Heart right ventricle (tissue), 16 donors: ENCODE data around the gene MARCHF11. TPM values are rescaled to one million over a fixed set of nuclear protein-coding genes. Genes with fewer than 3 reads are reported as not detected.

Experiments
- ATAC-seq, 8 donors: fragments of 200-7000 bp; cut with Tn5 transposase; one replicate each; pipeline ENCODE4 v1.9.1; 2020; ENCODE audit warnings: mild to moderate bottlenecking in 8 of 8, moderate library complexity in 8 of 8, moderate number of reproducible peaks in 1 of 8
- DNase-seq, 2 donors: peaks; one replicate each; pipeline ENCODE4 v3.0.0-alpha.2; 2020
- H3K27ac ChIP-seq, 10 donors: fragments of 200-600 bp; sonication (generic) in 2 of 10; one replicate each; pipeline versions ENCODE4 v1.5.0 to v1.8.0; 2020 to 2022; ENCODE audit warnings: mild to moderate bottlenecking in 3 of 10
- H3K27me3 ChIP-seq, 7 donors: fragments of 200-600 bp; one replicate each; pipeline ENCODE4 v1.8.0; 2021 to 2022; ENCODE audit warnings: mild to moderate bottlenecking in 2 of 7
- H3K36me3 ChIP-seq, 9 donors: fragments of 200-600 bp; sonication (generic) in 1 of 9; one replicate each; pipeline versions ENCODE4 v1.5.0 to v1.8.0; 2020 to 2022; ENCODE audit warnings: mild to moderate bottlenecking in 2 of 9
- H3K4me1 ChIP-seq, 9 donors: fragments of 200-600 bp; sonication (generic) in 1 of 9; one replicate each; pipeline versions ENCODE4 v1.5.0 to v1.8.0; 2020 to 2022; ENCODE audit warnings: mild to moderate bottlenecking in 4 of 9
- H3K4me3 ChIP-seq, 10 donors: fragments of 200-600 bp; sonication (generic) in 2 of 10; one replicate each; pipeline versions ENCODE4 v1.5.0 to v1.8.0; 2020 to 2022; ENCODE audit warnings: mild to moderate bottlenecking in 7 of 10, moderate library complexity in 2 of 10
- H3K9me3 ChIP-seq, 11 donors: fragments of 200-600 bp in 10 of 11; sonication (generic) in 2 of 11; one replicate each; pipeline versions ENCODE4 v1.5.0 to v1.8.0; 2013 to 2022; ENCODE audit warnings: mild to moderate bottlenecking in 2 of 11, control low read depth in 1 of 11, moderate library complexity in 1 of 11
- CTCF ChIP-seq, 9 donors: fragments of 200-600 bp; sonication (generic) in 2 of 9; IDR thresholded peaks; one replicate each; pipeline versions ENCODE4 v1.5.0 to v1.8.0; 2021 to 2022; ENCODE audit warnings: antibody characterized with exemption in 9 of 9, mild to moderate bottlenecking in 5 of 9, moderate library complexity in 1 of 9
- WGBS, 2 donors: extraction: QIAGEN DNeasy Blood & Tissue Kit; methylation state at CpG; one replicate each; pipeline ENCODE4 v1.1.7; 2013; ENCODE audit warnings: inconsistent platforms in 1 of 2; 5-methylcytosine and 5-hydroxymethylcytosine counted together
- intact Hi-C, 10 donors: fragments of 100-400 bp; cut with DNase I; formaldehyde crosslinking; loops; one replicate each; pipeline versions ENCODE4 v1.11.1 to v1.14.2; 2022
- polyA plus RNA-seq, 2 donors: library from polyadenylated mRNA; stranded (reverse); fragments of 200-250 nt; gene quantifications; one replicate each; pipeline ENCODE4 v1.2.3, GENCODE V29; 2013
- total RNA-seq, 10 donors: library from RNA; stranded (reverse); fragmentation: NEBNext Ultra II Directional in 3 of 10; extraction: Animal tissue kit (Norgen Biotek cat#: 25700) in 3 of 10; gene quantifications; one replicate each; pipeline versions ENCODE4 v1.2.1 to v1.2.4, GENCODE V29; 2021 to 2023
- donor health status: Arrhythmogenic right ventricular cardiomyopathy.
- donor health status: ischemic (EF 13 %, LVEDD 7.1; RV severe dilation, severe dysfunction).
- donor health status: healthy with polysubstance abuse.
- donor health status: DM: no; HTN: yes; CAD: no.
- donor health status: DM: no; HTN: no; CAD: no.
- donor health status: ischemic (EF 25% LVEDD 6.9; RV normal size, moderate dysfunction).
- donor health status: ischemic (EF 25% LVEDD 5.7; RV mildly dilated, moderate dysfunction).
- donor health status: healthy.
- donor health status: DM: yes; HTN: yes; CAD: no.
- donor health status: Ischemic cardiomyopathy.
- donor health status: ischemic (EF 35%, LVEDD 5.7; RV mildly dilated, moderate dysfunction).
- donor health status: nonischemic (EF 11% LVEDD 7.7; RV severe dilation, severe dysfunction).
- donor health status: DM: yes; HTN: yes; CAD: no.
- donor health status: PGD.
- donor health status: ischemic (EF 29% LVEDD 5.4; RV normal size, mild dysfunction).
- donor health status: nonischemic (EF 23%, LVEDD 6.1; RV moderate dilation, normal function).

Gene MARCHF11
- total and polyA plus RNA-seq, 12 donors = 0.58 to 7.9 (median 3.5) TPM

DNA sequence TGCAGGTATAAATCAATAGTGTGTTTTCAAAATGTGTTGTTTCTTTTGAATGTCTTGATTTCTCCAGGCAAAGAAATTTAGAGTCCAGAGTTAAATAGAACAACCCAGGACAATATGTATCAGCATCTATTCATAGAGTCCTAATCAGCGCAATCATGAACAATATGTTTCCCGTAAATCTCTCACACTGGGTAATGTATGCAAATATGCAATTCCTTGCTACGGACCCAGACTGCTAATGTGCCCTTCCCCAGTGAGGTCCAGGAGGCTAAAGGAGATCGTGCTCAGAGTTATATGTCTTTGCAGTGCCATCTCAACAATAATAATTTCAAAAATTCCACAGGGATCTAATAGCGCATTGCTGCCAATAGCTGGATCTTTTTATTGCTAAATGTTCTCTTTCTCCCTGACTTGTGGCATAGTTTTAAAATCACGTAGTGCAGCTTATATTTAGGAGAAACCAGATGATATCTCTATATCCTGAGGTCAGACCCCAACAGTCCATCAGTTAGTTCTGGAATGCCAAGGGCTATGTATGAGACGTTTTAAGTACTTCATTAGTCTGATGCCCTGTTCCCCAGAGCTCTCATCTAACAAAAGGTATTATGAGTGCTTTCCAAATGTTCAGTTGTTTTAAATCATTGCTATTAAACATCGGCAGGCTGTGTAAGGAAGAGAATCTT, 145.1 kb downstream of the MARCHF11 start:
- Histone ChIP-seq H3K4me3 (no peak overlapping the region), H3K36me3 (no peaks in the 10 kb centered on the region), H3K27ac (no peak overlapping the region), H3K4me1 (no peaks in the 10 kb centered on the region), H3K9me3 (peaks cover 0 to 5% (median 0%) of the 10 kb centered on the region in 11 donors), H3K27me3 (no peaks in the 10 kb centered on the region)
- 76 to 82% methylated on average over 8 of the region's 8 CpGs for WGBS, 2 donors
- no peak for TF ChIP-seq CTCF (IDR thresholded peaks at IDR 0.05)
- DNase-seq (no peak), ATAC-seq (no peak)
- intact Hi-C loops = no loop called here

GRCh38 chr5:16033187-16033925, 146.2 kb downstream of the MARCHF11 start:
- no peak for DNase-seq
- ATAC-seq = no peak

GRCh38 chr5:16028708-16029107, 150.9 kb downstream of the MARCHF11 start:
- Histone ChIP-seq H3K4me3 (no peak overlapping the region), H3K27ac (no peak overlapping the region), H3K36me3 (no peaks in the 10 kb centered on the region), H3K4me1 (no peaks in the 10 kb centered on the region), H3K27me3 (no peaks in the 10 kb centered on the region), H3K9me3 (peaks cover 0 to 5% (median 0%) of the 10 kb centered on the region in 11 donors)
- ATAC-seq (no peak), DNase-seq (no peak)
- no peak for TF ChIP-seq CTCF (IDR thresholded peaks at IDR 0.05)
- intact Hi-C loops = no loop called here
- 79 to 86% methylated on average over 3 of the region's 3 CpGs for WGBS, 2 donors

More at GRCh38 chr5:16033187-16033925, 146.2 kb downstream of the MARCHF11 start:
- Histone ChIP-seq H3K27ac (no peak overlapping the region), H3K4me3 (no peak overlapping the region), H3K4me1 (no peaks in the 10 kb centered on the region), H3K36me3 (no peaks in the 10 kb centered on the region), H3K9me3 (peaks cover 0 to 5% (median 0%) of the 10 kb centered on the region in 11 donors), H3K27me3 (no peaks in the 10 kb centered on the region)
- WGBS, 2 donors = 82 to 83% methylated on average over 4 of the region's 4 CpGs
- intact Hi-C loops = no loop called here
- no peak for TF ChIP-seq CTCF (IDR thresholded peaks at IDR 0.05)

GRCh38 chr5:16025681-16026080, 153.9 kb downstream of the MARCHF11 start:
- ATAC-seq (no peak), DNase-seq (no peak)
- no peak overlapping the region for H3K4me3 ChIP-seq
- H3K27me3 ChIP-seq = no peaks in the 10 kb centered on the region
- intact Hi-C loops = no loop called here
- H3K36me3 ChIP-seq = no peaks in the 10 kb centered on the region
- H3K4me1 ChIP-seq = no peaks in the 10 kb centered on the region
- no peak for TF ChIP-seq CTCF (IDR thresholded peaks at IDR 0.05)
- H3K27ac ChIP-seq = no peak overlapping the region
- H3K9me3 ChIP-seq = peaks cover 0 to 5% (median 0%) of the 10 kb centered on the region in 11 donors
